Neural cell (in vitro differentiated cells): ENCODE results near the gene MYOCOS.
"Not testable (repeated sequence)": the region's sequence is repeated elsewhere in the genome, so short reads cannot be mapped to it uniquely, and the experiment has no call there.

Source experiments
- EP300 ChIP-seq: fragments of 450-650 bp; conservative IDR thresholded peaks from 2 replicates; pipeline ENCODE4 v1.6.1; 2014; ENCODE audit warnings: antibody characterized with exemption, mild to moderate bottlenecking, moderate library complexity; ENCODE audit not compliant: poor library complexity, severe bottlenecking
- EZH2 ChIP-seq: fragments of 200-600, 300-800 bp; shearing (Covaris generic), sonication (generic); IDR thresholded peaks from 2 replicates; pipeline ENCODE4 v1.6.1; 2014; ENCODE audit warnings: antibody characterized with exemption, low read length, borderline replicate concordance, mild to moderate bottlenecking; ENCODE audit not compliant: insufficient read depth, poor library complexity, severe bottlenecking
- MXI1 ChIP-seq: fragments of 450-650 bp; conservative IDR thresholded peaks from 2 replicates; pipeline ENCODE4 v1.6.1; 2014; ENCODE audit warnings: antibody characterized with exemption, mild to moderate bottlenecking; ENCODE audit not compliant: poor library complexity, severe bottlenecking
- POLR2AphosphoS5 ChIP-seq: IDR thresholded peaks from 2 replicates; pipeline ENCODE4 v1.6.1; 2012
- RAD21 ChIP-seq: fragments of 450-650 bp; conservative IDR thresholded peaks from 2 replicates; pipeline ENCODE4 v1.6.1; 2014; ENCODE audit warnings: antibody characterized with exemption, mild to moderate bottlenecking, moderate library complexity
- SMC3 ChIP-seq: fragments of 450-650 bp; conservative IDR thresholded peaks from 2 replicates; pipeline ENCODE4 v1.6.1; 2014; ENCODE audit warnings: antibody characterized with exemption, mild to moderate bottlenecking, moderate library complexity; ENCODE audit not compliant: poor library complexity
- TAF1 ChIP-seq: IDR thresholded peaks from 2 replicates; pipeline ENCODE4 v1.6.1; 2012; ENCODE audit warnings: low read depth
- TF ChIP-seq, protein P1 (sequence below): fragments of 450-650 bp; IDR thresholded peaks from 2 replicates; pipeline ENCODE4 v1.5.1; 2014; ENCODE audit warnings: antibody characterized with exemption, mild to moderate bottlenecking, moderate library complexity; ENCODE audit not compliant: poor library complexity, severe bottlenecking
- TF ChIP-seq, protein P2 (sequence below): IDR thresholded peaks from 2 replicates; pipeline ENCODE4 v1.6.1; 2012; ENCODE audit warnings: borderline replicate concordance

DNA sequence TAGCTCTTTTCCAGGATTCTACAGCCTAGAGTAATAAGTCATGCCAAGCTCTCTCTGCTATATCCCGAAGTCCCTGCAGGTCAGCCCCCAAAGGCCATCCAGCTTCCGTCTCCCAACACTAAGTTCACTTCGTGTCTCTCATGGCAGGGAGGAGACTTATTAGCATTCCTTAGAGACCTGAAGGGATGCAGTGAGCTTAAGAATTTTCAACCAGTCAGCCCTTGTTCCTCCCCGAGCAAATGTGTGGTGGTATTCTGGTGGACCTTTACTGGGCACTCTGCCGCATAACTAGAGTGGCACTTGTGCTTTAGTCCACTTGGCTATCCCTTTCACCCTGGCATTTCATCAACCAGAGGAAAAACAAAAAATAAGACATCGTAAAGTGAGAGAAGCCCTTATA, 19.0 kb upstream of the MYOCOS start:
- TF ChIP-seq RAD21, EZH2, TAF1, SMC3, EP300, POLR2AphosphoS5, MXI1: not testable (repeated sequence)
- TF ChIP-seq, protein P1, sequence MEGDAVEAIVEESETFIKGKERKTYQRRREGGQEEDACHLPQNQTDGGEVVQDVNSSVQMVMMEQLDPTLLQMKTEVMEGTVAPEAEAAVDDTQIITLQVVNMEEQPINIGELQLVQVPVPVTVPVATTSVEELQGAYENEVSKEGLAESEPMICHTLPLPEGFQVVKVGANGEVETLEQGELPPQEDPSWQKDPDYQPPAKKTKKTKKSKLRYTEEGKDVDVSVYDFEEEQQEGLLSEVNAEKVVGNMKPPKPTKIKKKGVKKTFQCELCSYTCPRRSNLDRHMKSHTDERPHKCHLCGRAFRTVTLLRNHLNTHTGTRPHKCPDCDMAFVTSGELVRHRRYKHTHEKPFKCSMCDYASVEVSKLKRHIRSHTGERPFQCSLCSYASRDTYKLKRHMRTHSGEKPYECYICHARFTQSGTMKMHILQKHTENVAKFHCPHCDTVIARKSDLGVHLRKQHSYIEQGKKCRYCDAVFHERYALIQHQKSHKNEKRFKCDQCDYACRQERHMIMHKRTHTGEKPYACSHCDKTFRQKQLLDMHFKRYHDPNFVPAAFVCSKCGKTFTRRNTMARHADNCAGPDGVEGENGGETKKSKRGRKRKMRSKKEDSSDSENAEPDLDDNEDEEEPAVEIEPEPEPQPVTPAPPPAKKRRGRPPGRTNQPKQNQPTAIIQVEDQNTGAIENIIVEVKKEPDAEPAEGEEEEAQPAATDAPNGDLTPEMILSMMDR: not testable (repeated sequence)
- TF ChIP-seq, protein P2, sequence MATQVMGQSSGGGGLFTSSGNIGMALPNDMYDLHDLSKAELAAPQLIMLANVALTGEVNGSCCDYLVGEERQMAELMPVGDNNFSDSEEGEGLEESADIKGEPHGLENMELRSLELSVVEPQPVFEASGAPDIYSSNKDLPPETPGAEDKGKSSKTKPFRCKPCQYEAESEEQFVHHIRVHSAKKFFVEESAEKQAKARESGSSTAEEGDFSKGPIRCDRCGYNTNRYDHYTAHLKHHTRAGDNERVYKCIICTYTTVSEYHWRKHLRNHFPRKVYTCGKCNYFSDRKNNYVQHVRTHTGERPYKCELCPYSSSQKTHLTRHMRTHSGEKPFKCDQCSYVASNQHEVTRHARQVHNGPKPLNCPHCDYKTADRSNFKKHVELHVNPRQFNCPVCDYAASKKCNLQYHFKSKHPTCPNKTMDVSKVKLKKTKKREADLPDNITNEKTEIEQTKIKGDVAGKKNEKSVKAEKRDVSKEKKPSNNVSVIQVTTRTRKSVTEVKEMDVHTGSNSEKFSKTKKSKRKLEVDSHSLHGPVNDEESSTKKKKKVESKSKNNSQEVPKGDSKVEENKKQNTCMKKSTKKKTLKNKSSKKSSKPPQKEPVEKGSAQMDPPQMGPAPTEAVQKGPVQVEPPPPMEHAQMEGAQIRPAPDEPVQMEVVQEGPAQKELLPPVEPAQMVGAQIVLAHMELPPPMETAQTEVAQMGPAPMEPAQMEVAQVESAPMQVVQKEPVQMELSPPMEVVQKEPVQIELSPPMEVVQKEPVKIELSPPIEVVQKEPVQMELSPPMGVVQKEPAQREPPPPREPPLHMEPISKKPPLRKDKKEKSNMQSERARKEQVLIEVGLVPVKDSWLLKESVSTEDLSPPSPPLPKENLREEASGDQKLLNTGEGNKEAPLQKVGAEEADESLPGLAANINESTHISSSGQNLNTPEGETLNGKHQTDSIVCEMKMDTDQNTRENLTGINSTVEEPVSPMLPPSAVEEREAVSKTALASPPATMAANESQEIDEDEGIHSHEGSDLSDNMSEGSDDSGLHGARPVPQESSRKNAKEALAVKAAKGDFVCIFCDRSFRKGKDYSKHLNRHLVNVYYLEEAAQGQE: not testable (repeated sequence)
